Heart right ventricle (tissue), 16 donors: ENCODE measurements around the gene CA10. TPM values are rescaled to one million over a fixed set of nuclear protein-coding genes. Genes with fewer than 3 reads are reported as not detected.

Experiments used
- ATAC-seq, 8 donors: fragments of 200-7000 bp; cut with Tn5 transposase; one replicate each; pipeline ENCODE4 v1.9.1; 2020; ENCODE audit warnings: mild to moderate bottlenecking in 8 of 8, moderate library complexity in 8 of 8, moderate number of reproducible peaks in 1 of 8
- DNase-seq, 2 donors: peaks; one replicate each; pipeline ENCODE4 v3.0.0-alpha.2; 2020
- H3K27ac ChIP-seq, 10 donors: fragments of 200-600 bp; sonication (generic) in 2 of 10; one replicate each; pipeline versions ENCODE4 v1.5.0 to v1.8.0; 2020 to 2022; ENCODE audit warnings: mild to moderate bottlenecking in 3 of 10
- H3K27me3 ChIP-seq, 7 donors: fragments of 200-600 bp; one replicate each; pipeline ENCODE4 v1.8.0; 2021 to 2022; ENCODE audit warnings: mild to moderate bottlenecking in 2 of 7
- H3K36me3 ChIP-seq, 9 donors: fragments of 200-600 bp; sonication (generic) in 1 of 9; one replicate each; pipeline versions ENCODE4 v1.5.0 to v1.8.0; 2020 to 2022; ENCODE audit warnings: mild to moderate bottlenecking in 2 of 9
- H3K4me1 ChIP-seq, 9 donors: fragments of 200-600 bp; sonication (generic) in 1 of 9; one replicate each; pipeline versions ENCODE4 v1.5.0 to v1.8.0; 2020 to 2022; ENCODE audit warnings: mild to moderate bottlenecking in 4 of 9
- H3K4me3 ChIP-seq, 10 donors: fragments of 200-600 bp; sonication (generic) in 2 of 10; one replicate each; pipeline versions ENCODE4 v1.5.0 to v1.8.0; 2020 to 2022; ENCODE audit warnings: mild to moderate bottlenecking in 7 of 10, moderate library complexity in 2 of 10
- H3K9me3 ChIP-seq, 11 donors: fragments of 200-600 bp in 10 of 11; sonication (generic) in 2 of 11; one replicate each; pipeline versions ENCODE4 v1.5.0 to v1.8.0; 2013 to 2022; ENCODE audit warnings: mild to moderate bottlenecking in 2 of 11, control low read depth in 1 of 11, moderate library complexity in 1 of 11
- CTCF ChIP-seq, 9 donors: fragments of 200-600 bp; sonication (generic) in 2 of 9; IDR thresholded peaks; one replicate each; pipeline versions ENCODE4 v1.5.0 to v1.8.0; 2021 to 2022; ENCODE audit warnings: antibody characterized with exemption in 9 of 9, mild to moderate bottlenecking in 5 of 9, moderate library complexity in 1 of 9
- WGBS, 2 donors: extraction: QIAGEN DNeasy Blood & Tissue Kit; methylation state at CpG; one replicate each; pipeline ENCODE4 v1.1.7; 2013; ENCODE audit warnings: inconsistent platforms in 1 of 2; 5-methylcytosine and 5-hydroxymethylcytosine counted together
- intact Hi-C, 10 donors: fragments of 100-400 bp; cut with DNase I; formaldehyde crosslinking; loops; one replicate each; pipeline versions ENCODE4 v1.11.1 to v1.14.2; 2022
- polyA plus RNA-seq, 2 donors: library from polyadenylated mRNA; stranded (reverse); fragments of 200-250 nt; gene quantifications; one replicate each; pipeline ENCODE4 v1.2.3, GENCODE V29; 2013
- total RNA-seq, 10 donors: library from RNA; stranded (reverse); fragmentation: NEBNext Ultra II Directional in 3 of 10; extraction: Animal tissue kit (Norgen Biotek cat#: 25700) in 3 of 10; gene quantifications; one replicate each; pipeline versions ENCODE4 v1.2.1 to v1.2.4, GENCODE V29; 2021 to 2023
- donor health status: Arrhythmogenic right ventricular cardiomyopathy.
- donor health status: ischemic (EF 13 %, LVEDD 7.1; RV severe dilation, severe dysfunction).
- donor health status: healthy with polysubstance abuse.
- donor health status: DM: no; HTN: yes; CAD: no.
- donor health status: DM: no; HTN: no; CAD: no.
- donor health status: ischemic (EF 25% LVEDD 6.9; RV normal size, moderate dysfunction).
- donor health status: ischemic (EF 25% LVEDD 5.7; RV mildly dilated, moderate dysfunction).
- donor health status: healthy.
- donor health status: DM: yes; HTN: yes; CAD: no.
- donor health status: Ischemic cardiomyopathy.
- donor health status: ischemic (EF 35%, LVEDD 5.7; RV mildly dilated, moderate dysfunction).
- donor health status: nonischemic (EF 11% LVEDD 7.7; RV severe dilation, severe dysfunction).
- donor health status: DM: yes; HTN: yes; CAD: no.
- donor health status: PGD.
- donor health status: ischemic (EF 29% LVEDD 5.4; RV normal size, mild dysfunction).
- donor health status: nonischemic (EF 23%, LVEDD 6.1; RV moderate dilation, normal function).

The CA10 gene
- total and polyA plus RNA-seq, 12 donors, result not detected

- Histone ChIP-seq H3K4me1 (no peaks in the 10 kb centered on the region), H3K9me3 (peaks cover 0 to 7% (median 0%) of the 10 kb centered on the region in 11 donors), H3K4me3 (no peak overlapping the region), H3K27ac (no peak overlapping the region), H3K27me3 (peaks cover 0 to 3% (median 0%) of the 10 kb centered on the region in 7 donors), H3K36me3 (no peaks in the 10 kb centered on the region)
- no peak for TF ChIP-seq CTCF (IDR thresholded peaks at IDR 0.05)
- WGBS, 2 donors, result 48 to 64% methylated on average over 2 of the region's 2 CpGs
- ATAC-seq (no peak), DNase-seq (no peak)
- intact Hi-C loops, result no loop called here
Measured at GRCh38 chr17:52064791-52065211, 93.7 kb downstream of the CA10 start.

DNA sequence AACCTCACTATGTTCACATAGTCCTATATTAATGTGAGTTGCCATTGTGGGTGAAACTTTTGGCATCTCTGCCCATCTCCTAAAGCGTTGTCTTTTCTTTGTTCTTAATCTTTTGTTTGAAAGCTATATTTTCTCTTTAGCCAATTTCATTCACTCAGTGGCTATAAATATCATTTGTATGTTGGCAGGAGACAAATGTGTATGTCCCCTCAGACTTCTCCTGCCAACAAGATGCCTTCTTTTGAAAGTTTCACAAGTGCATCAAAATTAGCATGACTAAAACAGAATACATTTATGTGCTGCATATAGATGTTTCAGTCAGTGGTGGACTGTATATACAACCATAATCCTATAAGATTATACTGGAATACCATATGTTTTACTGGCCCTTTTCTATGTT lies 109.0 kb downstream of the CA10 start:
- DNase-seq (no peak), ATAC-seq (no peak)
- Histone ChIP-seq H3K27me3 (peaks cover 0 to 5% (median 0%) of the 10 kb centered on the region in 7 donors), H3K4me1 (no peaks in the 10 kb centered on the region), H3K36me3 (no peaks in the 10 kb centered on the region), H3K9me3 (peaks cover 0 to under 1% (median 0%) of the 10 kb centered on the region in 11 donors), H3K4me3 (no peak overlapping the region), H3K27ac (no peak overlapping the region)
- WGBS, 2 donors, result 81 to 89% methylated on average over 1 of the region's 1 CpG
- intact Hi-C loops, result no loop called here
- no peak for TF ChIP-seq CTCF (IDR thresholded peaks at IDR 0.05)

DNA sequence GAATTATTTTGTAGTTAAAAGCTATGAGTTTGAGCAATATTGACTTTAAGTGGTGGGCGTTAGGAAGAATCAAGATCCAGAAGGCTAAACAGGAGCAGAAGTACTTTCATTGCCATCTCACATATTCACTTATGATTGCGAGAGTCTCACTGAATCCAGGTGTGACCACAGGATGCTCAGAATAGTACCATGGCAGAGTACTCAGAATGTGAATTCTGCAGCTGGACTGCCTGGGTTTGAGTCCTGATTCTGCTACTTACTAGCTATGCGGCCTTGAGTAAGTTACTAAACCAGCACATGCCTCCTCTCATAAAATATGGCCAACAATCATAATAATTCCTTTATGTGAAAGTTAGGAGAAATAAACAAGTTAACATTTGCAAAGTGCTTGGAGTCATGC lies 109.5 kb downstream of the CA10 start:
- ATAC-seq (no peak), DNase-seq (no peak)
- no peak for TF ChIP-seq CTCF (IDR thresholded peaks at IDR 0.05)
- intact Hi-C loops, result no loop called here
- 82 to 93% methylated on average over 3 of the region's 3 CpGs for WGBS, 2 donors
- Histone ChIP-seq H3K9me3 (no peaks in the 10 kb centered on the region), H3K4me1 (no peaks in the 10 kb centered on the region), H3K27me3 (peaks cover 0 to 10% (median 0%) of the 10 kb centered on the region in 7 donors), H3K27ac (no peak overlapping the region), H3K4me3 (no peak overlapping the region), H3K36me3 (no peaks in the 10 kb centered on the region)

DNA sequence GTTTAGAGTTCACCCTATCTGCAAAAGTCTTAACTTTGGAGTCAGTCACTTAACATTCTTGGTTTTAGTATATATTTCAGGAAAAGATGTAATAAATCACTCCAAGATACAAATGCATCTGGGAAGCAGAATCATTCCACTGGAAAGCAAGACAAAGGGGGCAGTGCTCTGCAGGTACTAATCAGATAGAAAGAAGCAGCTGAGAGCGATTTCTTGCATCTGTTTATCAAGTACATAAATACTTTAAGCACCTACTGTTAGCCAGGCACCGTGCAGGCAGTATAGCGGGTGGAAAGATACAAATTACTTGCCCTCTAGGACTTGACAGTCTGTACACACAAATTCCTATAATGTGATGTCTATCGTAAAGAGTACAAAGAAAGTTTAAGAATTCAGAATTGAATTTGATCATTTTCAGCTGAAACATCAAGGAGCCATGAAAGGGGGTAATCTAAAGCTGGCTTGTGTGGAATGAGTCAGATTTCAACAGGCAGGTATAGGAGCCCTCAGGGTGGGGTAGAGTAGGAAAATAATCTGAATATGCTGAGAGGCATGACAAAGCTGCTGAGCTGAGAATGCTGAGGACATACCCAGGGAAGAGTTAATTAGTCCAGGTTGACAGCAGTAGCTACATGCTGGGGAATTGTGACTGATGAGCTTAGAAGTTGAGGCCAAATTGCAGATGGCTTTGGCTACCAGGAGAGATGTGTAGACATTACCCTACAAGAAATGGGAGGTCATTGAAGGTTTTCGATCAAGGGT lies 110.2 kb downstream of the CA10 start:
- no peaks in the 10 kb centered on the region for H3K9me3 ChIP-seq
- H3K27me3 ChIP-seq, result peaks cover 0 to 12% (median 0%) of the 10 kb centered on the region in 7 donors
- WGBS, 2 donors, result 51 to 55% methylated on average over 5 of the region's 5 CpGs
- H3K4me1 ChIP-seq, result no peaks in the 10 kb centered on the region
- no peak overlapping the region for H3K4me3 ChIP-seq
- H3K36me3 ChIP-seq, result no peaks in the 10 kb centered on the region
- no peak for TF ChIP-seq CTCF (IDR thresholded peaks at IDR 0.05)
- intact Hi-C loops, result no loop called here
- H3K27ac ChIP-seq, result no peak overlapping the region
- DNase-seq (no peak), ATAC-seq (no peak)
